GM12891 (cell line): ENCODE data around the gene FBL.

Source experiments
- DNase-seq: peaks from one replicate; pipeline ENCODE4 v3.0.0; 2011; ENCODE audit warnings: low spot score; ENCODE audit not compliant: insufficient read length
- FAIRE-seq: peaks from 2 replicates; lab custom pipeline; 2011; peaks lifted over from hg19 to GRCh38; lab: Jason Lieb, UNC
- PAX5 ChIP-seq: IDR thresholded peaks from 2 replicates; pipeline ENCODE4 v1.6.1; 2011; ENCODE audit warnings: low read length, moderate library complexity, mild to moderate bottlenecking; ENCODE audit not compliant: insufficient read depth, severe bottlenecking
- POLR2A ChIP-seq: IDR thresholded peaks from 2 replicates; pipeline ENCODE4 v1.6.1; 2011; ENCODE audit warnings: low read depth, low read length, control low read depth
- POLR2AphosphoS5 ChIP-seq: IDR thresholded peaks from 2 replicates; pipeline ENCODE4 v1.6.1; 2011; ENCODE audit warnings: low read depth, low read length, control low read depth
- POU2F2 ChIP-seq: IDR thresholded peaks from 2 replicates; pipeline ENCODE4 v1.6.1; 2011; ENCODE audit warnings: low read depth, mild to moderate bottlenecking, control low read depth, low read length, moderate library complexity
- SPI1 ChIP-seq: IDR thresholded peaks from 2 replicates; pipeline ENCODE4 v1.6.1; 2011; ENCODE audit warnings: low read depth, low read length, control low read depth
- TAF1 ChIP-seq: IDR thresholded peaks from 2 replicates; pipeline ENCODE4 v1.6.1; 2011; ENCODE audit warnings: low read depth, low read length, control low read depth

FBL gene

DNA sequence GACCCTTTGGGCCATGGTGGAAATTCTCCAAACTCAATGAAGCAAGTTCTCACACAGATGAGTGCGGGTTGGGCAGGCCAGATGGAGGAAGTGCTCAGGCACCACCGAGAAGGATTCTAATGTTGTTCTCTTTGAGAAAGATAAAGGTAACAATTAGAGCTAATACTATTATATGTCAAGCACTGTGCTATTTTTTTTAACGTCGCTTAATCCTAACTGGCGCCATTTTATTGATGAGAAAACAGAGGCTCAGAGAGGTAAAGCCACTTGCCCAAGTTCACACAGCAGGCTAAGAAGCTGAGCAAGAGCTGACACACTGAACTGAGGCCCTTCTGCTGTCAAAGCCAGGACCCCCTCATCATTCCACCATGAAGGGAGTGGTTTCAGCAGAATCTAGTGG lies 1.0 kb downstream of the FBL start:
- DNase-seq (no peak), FAIRE-seq (no peak)
- TF ChIP-seq SPI1 (peak; percentile 28; the same call in 1 of the 2 replicates), POLR2AphosphoS5 (no peak)

DNA sequence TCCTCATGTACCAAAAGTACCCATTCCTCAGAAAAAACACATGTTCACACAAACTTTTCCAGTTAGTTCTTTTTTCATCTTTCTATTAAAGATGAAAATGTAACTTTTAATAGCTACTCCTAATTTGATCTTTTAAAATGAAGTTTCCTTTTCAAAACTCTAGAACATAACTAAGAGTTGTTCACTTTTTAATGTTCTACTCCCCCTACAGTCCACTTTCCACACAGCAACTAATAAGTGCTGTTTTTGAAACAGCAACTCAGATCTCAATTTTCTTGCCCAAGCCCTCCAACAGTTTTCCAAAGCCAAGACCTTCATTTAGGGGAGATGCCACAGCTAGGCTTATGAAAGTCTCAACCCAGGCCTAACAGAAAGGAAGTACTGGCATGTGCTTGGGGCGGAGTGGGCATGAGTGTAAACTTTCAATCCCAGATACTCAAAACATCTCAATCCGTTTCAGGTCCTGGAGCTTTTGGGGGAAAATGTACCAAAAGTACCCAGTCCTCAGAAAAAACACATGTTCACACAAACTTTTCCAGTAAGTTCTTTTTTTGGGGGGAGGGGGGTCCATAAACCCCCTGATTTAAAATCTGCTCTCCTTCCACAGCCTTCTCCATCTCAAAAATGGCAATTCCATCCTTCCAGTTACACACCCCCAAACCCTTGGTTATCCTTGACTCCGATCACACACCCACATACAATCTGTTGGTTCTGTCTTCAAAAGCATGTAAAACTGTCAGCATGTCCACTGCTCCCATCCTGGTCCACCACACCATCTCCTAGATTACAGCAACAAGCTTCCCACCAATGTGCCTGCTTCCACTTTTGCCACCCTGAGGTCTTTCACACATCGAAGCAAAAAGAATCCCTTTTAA lies 2.0 kb downstream of the FBL start:
- no peak for DNase-seq
- no peak for FAIRE-seq
- no peak for TF ChIP-seq PAX5
- no peak for TF ChIP-seq POU2F2
- TF ChIP-seq POLR2AphosphoS5, result no peak
- TF ChIP-seq SPI1, result no peak
- TF ChIP-seq TAF1, result no peak
- no peak for TF ChIP-seq POLR2A

DNA sequence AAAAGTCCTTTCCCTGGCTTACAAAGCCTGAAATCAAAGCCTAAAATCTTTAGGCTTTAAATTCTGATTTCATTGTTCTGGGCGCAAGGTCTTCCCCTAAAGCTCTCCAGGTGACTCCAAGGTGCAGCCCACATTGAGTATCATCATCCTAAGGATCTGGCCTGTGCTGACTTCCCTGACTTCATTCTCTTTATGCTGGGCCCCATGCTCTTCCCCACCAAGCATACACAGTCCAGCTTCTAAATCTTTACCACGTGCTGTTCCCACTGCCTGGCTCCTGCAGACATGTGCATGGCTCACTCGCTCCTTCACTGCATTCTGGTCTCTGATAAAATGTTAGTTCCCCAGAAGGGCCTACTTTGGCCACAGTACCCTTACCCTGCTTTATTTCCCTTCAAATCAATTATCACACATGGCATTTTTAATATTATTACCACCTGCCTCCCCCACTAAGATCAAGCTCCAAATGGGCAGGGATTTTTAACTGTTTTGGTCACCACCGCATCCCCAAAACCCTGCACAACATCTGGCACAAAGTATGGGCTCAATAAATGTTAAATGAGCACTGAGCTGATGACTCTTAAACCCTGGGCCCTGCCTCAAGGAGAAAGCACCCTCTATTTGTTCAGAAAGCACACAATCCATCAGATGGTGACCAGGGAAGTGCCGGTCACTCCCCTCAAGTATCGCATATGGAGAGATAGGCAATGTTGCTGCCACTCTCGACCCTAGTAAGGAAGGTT lies 3.3 kb downstream of the FBL start:
- TF ChIP-seq PAX5, result no peak
- no peak for TF ChIP-seq SPI1
- TF ChIP-seq POU2F2, result no peak
- TF ChIP-seq POLR2AphosphoS5, result no peak
- no peak for TF ChIP-seq TAF1
- no peak for TF ChIP-seq POLR2A
- FAIRE-seq, result no peak

DNA sequence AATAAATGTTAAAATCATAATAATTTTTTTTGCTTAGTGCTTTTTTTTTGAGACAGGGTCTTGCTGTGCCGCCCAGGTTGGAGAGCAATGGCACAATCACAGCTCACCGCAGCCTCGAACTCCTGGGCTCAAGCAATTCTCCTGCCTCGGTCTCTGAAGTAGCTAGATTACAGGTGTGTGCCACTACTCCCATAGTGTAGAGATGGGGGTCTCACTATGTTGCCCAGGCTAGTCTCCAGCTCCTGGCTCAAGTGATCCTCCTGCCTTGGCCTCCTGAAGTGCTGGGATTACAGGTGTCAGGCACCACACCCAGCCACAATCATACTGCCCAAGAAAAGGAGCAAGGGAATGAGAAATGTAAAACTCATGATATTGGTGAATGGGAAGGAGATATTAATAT lies 5.1 kb downstream of the FBL start:
- FAIRE-seq (no peak), DNase-seq (no peak)
- TF ChIP-seq SPI1 (no peak), POLR2A (no peak), POLR2AphosphoS5 (no peak), TAF1 (no peak), POU2F2 (no peak), PAX5 (no peak)

More for the DNA sequence above, 3.3 kb downstream of the FBL start:
- no peak for DNase-seq

DNA sequence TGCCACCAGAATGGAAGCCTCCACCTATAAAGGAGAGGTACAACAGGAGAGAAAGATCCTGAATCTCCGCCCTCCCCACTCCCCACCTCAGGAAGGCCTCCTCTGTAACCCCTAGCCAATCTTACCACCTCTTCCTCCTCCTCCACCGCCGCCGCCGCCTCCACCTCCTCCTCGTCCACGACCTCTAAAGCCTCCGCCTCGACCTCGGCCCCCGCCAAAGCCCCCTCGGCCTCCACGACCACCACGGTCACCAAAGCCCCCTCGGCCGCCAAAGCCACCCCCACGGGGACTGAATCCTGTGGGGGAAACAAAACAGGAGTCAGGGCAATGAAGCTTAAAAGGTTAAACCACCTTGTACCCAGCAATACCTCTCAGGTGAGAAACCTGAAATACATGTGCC lies 5.7 kb downstream of the FBL start:
- TF ChIP-seq PAX5, result no peak
- no peak for TF ChIP-seq POLR2AphosphoS5
- no peak for TF ChIP-seq POU2F2
- TF ChIP-seq POLR2A, result no peak
- TF ChIP-seq TAF1, result no peak
- no peak for TF ChIP-seq SPI1
- no peak for DNase-seq
- FAIRE-seq, result no peak

DNA sequence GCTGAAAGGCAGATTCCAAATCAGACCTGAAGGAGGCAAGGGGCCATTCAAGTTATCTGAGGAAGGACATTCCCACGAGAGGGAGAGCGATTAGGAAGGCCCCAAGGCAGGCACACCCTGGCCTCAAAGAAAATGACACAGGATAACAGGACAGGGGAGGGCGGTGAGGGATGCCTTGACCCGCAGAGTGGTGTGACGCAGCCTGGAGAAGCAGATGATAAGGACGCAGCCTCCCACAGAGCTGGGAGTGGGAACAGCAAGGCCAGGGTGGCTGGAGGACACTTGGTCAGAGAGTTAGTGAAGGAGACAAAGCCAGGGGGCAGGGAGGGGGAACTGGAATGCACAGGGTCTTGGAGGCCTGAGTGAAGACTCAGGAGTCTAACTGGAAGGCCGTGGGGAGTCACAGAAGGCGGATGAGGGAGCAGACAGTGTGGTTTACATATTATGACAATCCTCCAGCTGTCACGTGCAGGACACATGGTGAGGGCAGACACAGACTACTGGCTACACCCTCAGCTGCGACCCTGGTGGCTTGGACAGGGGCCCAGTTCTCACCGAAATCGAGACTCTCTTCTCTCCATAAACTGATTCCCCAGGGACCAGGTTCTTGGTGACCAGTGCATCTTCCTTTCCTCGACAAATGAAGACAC lies 6.4 kb downstream of the FBL start:
- DNase-seq (no peak), FAIRE-seq (no peak)
- TF ChIP-seq POU2F2, result no peak
- no peak for TF ChIP-seq SPI1
- no peak for TF ChIP-seq POLR2A
- TF ChIP-seq TAF1, result no peak
- TF ChIP-seq PAX5, result no peak

DNA sequence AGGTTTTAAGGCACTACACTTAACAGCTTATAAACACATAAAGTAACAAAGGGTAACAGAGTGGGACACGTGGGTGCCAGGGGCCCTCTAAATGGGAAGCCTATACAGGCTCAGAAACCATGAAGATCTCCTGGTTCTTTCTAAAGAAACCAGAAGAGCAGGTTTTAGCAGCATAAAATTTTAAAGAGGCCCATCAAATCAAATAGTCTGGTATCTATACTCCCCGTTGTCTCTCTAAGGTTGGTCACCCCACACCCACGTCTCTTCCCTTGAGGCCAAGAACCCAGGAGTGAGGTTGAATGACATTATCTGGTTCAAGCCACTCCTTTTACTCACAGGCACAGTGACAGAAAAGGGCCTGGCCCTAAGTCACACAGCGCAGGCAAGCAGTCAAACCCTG lies 7.6 kb downstream of the FBL start:
- TF ChIP-seq POU2F2 (no peak), SPI1 (no peak), TAF1 (no peak), POLR2AphosphoS5 (no peak), POLR2A (no peak), PAX5 (no peak)
- FAIRE-seq, result no peak
- DNase-seq, result no peak

DNA sequence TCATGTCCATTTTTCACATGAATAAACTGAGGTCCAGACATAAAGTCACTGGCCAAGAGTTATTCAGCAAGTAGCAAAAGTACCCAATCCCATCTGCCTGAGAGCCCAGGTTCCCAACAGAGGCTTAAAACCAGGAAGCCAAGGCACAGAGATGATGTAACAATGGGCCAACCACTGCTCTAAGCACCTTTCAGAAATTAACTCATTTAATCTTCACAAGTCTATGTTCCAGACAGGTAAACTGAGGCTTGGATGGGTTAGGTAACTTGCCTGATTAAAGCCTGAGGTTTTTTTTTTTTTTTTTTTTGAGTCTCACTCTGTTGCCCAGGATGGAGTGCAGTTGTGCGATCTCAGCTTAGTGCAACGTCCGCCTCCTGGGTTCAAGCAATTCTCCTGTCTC lies 8.2 kb downstream of the FBL start:
- FAIRE-seq (no peak), DNase-seq (no peak)
- TF ChIP-seq POLR2AphosphoS5, result no peak
- TF ChIP-seq TAF1, result no peak
- TF ChIP-seq PAX5, result no peak
- no peak for TF ChIP-seq POU2F2
- TF ChIP-seq POLR2A, result no peak
- TF ChIP-seq SPI1, result no peak

DNA sequence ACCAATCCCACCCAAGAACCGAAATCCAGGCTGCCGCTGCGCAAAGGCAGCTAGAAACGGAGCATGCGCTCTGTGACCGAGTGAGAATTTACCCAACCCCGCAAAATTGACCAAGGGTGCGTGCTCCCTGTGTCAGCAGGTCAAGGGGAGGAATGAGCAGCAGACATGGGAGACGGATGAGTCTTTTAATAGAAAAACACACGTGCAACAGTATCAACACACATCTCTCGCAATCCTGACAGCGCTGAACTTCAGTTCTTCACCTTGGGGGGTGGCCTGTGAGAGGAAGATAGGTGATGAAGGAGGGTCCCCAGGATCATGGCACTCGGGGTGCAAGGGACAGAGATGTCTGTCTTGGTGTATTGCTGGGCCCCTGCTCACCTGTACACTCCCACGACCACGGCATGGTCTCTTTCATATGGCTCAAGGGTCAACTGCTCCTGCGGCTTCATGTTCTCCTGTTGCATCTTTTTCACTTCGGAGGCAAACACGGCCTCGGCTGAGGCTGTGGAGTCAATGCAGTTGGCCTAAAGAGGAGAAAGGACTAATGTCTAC lies 11.8 kb downstream of the FBL start:
- TF ChIP-seq POLR2A (no peak), PAX5 (no peak), POLR2AphosphoS5 (no peak), SPI1 (no peak), POU2F2 (no peak), TAF1 (no peak)
- DNase-seq (no peak), FAIRE-seq (peak; percentile 13)
